Measurements from ENCODE around the gene NCKAP5. TPM values are rescaled to one million over a fixed set of nuclear protein-coding genes. Genes with fewer than 3 reads are reported as not detected.

The NCKAP5 gene
- total and polyA plus RNA-seq, 2 of the 8 experiments (the other 6 are each of a cell fraction or from before 2014, with no cell fraction given), result 0.27 to 0.86 TPM

DNA sequence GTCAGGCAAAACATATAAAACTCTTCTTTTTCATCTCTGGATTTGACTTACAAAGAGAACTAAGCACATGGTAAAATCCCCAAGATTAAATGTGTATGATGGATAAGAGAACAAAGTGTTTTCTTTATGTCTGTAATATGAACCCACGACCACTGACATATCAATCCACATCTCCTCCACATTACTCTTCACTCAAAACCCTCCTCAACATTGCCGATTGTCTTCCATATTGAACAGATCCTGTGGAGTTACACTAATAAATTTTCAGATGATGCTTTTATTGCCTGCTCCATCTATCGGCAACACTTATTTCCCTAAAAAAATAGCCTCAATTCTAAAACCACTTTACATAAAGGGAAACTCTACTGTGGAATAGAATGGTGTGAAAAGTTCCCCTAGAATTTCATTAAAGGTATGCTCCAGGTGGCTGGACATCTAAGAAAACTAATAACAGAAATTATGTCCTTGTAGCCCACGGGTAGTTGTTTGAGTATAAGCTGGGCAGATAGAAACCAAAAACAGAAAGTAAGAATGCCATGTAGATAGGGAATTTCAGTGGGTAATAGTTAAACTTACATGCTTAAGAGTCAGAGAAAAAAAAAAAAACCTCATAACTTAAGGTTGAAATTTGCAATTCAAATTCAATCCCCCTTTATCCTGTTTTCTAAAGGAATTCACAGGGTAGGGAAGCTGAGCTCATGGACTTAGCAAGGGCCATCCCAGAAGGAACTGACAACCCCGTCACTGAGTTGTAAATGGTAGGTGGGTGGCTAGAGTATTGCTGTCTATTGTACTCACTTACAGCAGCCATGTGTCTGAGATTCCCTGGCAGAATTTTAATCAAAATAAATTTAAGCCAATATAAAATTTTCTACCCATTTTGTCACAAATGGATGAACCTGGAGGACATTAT, 592.8 kb downstream of the NCKAP5 start:
- no peaks in the 10 kb centered on the region for H3K79me1 ChIP-seq (ENCODE audit: low read depth, low read length)
- FAIRE-seq (no peak), DNase-seq (ENCODE audit: low read depth in 1 of 2, low spot score in 2 of 2) (no peak)
- H3K36me3 ChIP-seq (ENCODE audit: control insufficient read depth in 2 of 4, insufficient read depth in 4 of 4, low read length in 3 of 4), result no peaks in the 10 kb centered on the region
- no peak overlapping the region for H3K9ac ChIP-seq (replicated peaks in 1 of 4; ENCODE audit: extremely low read depth in 1 of 4, low read depth in 3 of 4, low read length in 3 of 4)
- H2BK12ac ChIP-seq (ENCODE audit: low read depth, low read length), result no peak overlapping the region
- no peak overlapping the region for H2AK5ac ChIP-seq (ENCODE audit: low read depth, low read length)
- no peaks in the 10 kb centered on the region for H3K27me3 ChIP-seq (replicated peaks in 1 of 4; ENCODE audit: control insufficient read depth in 3 of 4, extremely low read depth in 1 of 4, insufficient read depth in 3 of 4, low read length in 3 of 4)
- H3K4me1 ChIP-seq (replicated peaks in 1 of 4; ENCODE audit: control insufficient read depth in 3 of 4, insufficient read depth in 4 of 4, low read length in 3 of 4), result no peaks in the 10 kb centered on the region
- ChIA-PET CTCF (ENCODE audit: partially characterized antibody) (no interaction called here), POLR2A (ENCODE audit: partially characterized antibody) (no interaction called here)
- H4K5ac ChIP-seq (ENCODE audit: insufficient read length, low read depth, low read length), result no peak overlapping the region
- no peak overlapping the region for H3K27ac ChIP-seq (ENCODE audit: low read depth, low read length)
- H2BK15ac ChIP-seq (ENCODE audit: low read length), result no peak overlapping the region
- no peak overlapping the region for H4K91ac ChIP-seq (replicated peaks; ENCODE audit: insufficient read length, low read length)
- no peak for TF ChIP-seq POLR2A (IDR thresholded peaks at IDR 0.05; ENCODE audit: control extremely low read depth in 1 of 2, low read depth in 2 of 2, low read length in 2 of 2)
- TF ChIP-seq EGR1 (IDR thresholded peaks at IDR 0.05; ENCODE audit: borderline replicate concordance, low read depth, low read length), result no peak
- no peak for TF ChIP-seq KDM1A (IDR thresholded peaks at IDR 0.05; ENCODE audit: borderline replicate concordance, low read length)
- no peak for TF ChIP-seq GABPA (IDR thresholded peaks at IDR 0.05; ENCODE audit: borderline replicate concordance, insufficient read depth, low read length)
- TF ChIP-seq RFX5 (IDR thresholded peaks at IDR 0.05; ENCODE audit: borderline replicate concordance, low read depth, low read length), result no peak
- TF ChIP-seq EZH2 (IDR thresholded peaks at IDR 0.05; ENCODE audit: low read depth, low read length, severe bottlenecking), result no peak
- TF ChIP-seq KDM5A (IDR thresholded peaks at IDR 0.05; ENCODE audit: low read length), result no peak
- H3K4ac ChIP-seq (replicated peaks; ENCODE audit: insufficient read length, low read depth, low read length), result no peak overlapping the region
- H3K23ac ChIP-seq (ENCODE audit: insufficient read length), result no peak overlapping the region
- no peak overlapping the region for H2BK120ac ChIP-seq (replicated peaks; ENCODE audit: low read depth, low read length)
- H4K8ac ChIP-seq (ENCODE audit: extremely low read depth, insufficient read depth, low read length), result no peak overlapping the region
- H3K4me2 ChIP-seq (ENCODE audit: insufficient read depth in 1 of 2, low read depth in 2 of 2, low read length in 2 of 2), result no peak overlapping the region
- no peak overlapping the region for H2AFZ ChIP-seq (ENCODE audit: low read length)
- no peaks in the 10 kb centered on the region for H3K9me3 ChIP-seq (ENCODE audit: insufficient read depth in 2 of 2, low read depth in 1 of 2, low read length in 1 of 2)
- no peak overlapping the region for H3K4me3 ChIP-seq (ENCODE audit: extremely low read depth in 1 of 4, insufficient read depth in 2 of 4, low read depth in 3 of 4, low read length in 4 of 4)
- H2BK20ac ChIP-seq (ENCODE audit: low read length), result no peak overlapping the region
- H3K56ac ChIP-seq (replicated peaks; ENCODE audit: insufficient read length, low read depth, low read length), result no peak overlapping the region
- H3K18ac ChIP-seq (ENCODE audit: extremely low read depth, low read length), result no peak overlapping the region
- H4K20me1 ChIP-seq (replicated peaks in 1 of 2; ENCODE audit: control insufficient read depth in 1 of 2, insufficient read depth in 2 of 2, low read length in 2 of 2), result peaks cover 0 to 1% of the 10 kb centered on the region in 2 experiments
- H3K23me2 ChIP-seq (ENCODE audit: low read depth, low read length), result no peaks in the 10 kb centered on the region
- 85% methylated on average over 5 of the region's 5 CpGs; no CpG with 5 or more reads in 1 of the 2 experiments for WGBS, 2 experiments (ENCODE audit: extremely low coverage in 1 of 2, insufficient coverage in 1 of 2, insufficient read length in 1 of 2, insufficient replicate concordance in 2 of 2, low coverage in 1 of 2, low lambda C conversion rate in 2 of 2, missing lambda C conversion rate in 1 of 2)
- H3K79me2 ChIP-seq (ENCODE audit: control insufficient read depth in 1 of 2, insufficient read depth in 2 of 2, low read length in 2 of 2), result no peaks in the 10 kb centered on the region
- no peak overlapping the region for H2BK5ac ChIP-seq (ENCODE audit: low read depth, low read length)
- no peak overlapping the region for H3K14ac ChIP-seq (ENCODE audit: insufficient read length)
